HG03064 (cell line): ENCODE measurements around the gene OR2Z1.

Experiments
- ATAC-seq: cut with Tn5 transposase; IDR thresholded peaks from one replicate; pipeline ENCODE4 v1.9.1; 2021; ENCODE audit warnings: low read depth; ENCODE audit not compliant: unreplicated experiment

OR2Z1 gene, protein sequence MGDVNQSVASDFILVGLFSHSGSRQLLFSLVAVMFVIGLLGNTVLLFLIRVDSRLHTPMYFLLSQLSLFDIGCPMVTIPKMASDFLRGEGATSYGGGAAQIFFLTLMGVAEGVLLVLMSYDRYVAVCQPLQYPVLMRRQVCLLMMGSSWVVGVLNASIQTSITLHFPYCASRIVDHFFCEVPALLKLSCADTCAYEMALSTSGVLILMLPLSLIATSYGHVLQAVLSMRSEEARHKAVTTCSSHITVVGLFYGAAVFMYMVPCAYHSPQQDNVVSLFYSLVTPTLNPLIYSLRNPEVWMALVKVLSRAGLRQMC

DNA sequence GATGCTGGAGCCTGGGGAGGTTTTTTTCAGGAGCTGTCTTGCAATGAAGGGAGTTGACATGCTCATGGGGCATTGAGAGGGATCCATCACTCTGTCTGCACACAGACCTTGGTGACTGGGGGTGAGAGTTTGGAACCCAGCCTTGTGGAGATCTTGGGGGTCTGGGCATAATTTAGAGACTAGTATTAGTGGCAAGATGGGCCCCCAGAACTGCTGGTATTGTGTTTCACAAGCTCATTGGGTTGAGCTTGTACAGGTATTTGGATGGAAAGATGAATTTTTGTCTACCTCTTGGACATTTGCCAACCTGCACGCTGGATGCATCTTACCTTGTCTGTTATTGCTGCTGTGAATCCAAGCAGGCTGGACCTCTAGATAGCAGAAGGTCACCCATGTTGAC, at the start of gene OR2Z1:
OR2Z1 (plus strand) TSS at position 301 of the 400 bp plus-strand sequence. CDS start 9,395 bp downstream, outside the sequence.
- ATAC-seq: no peak

- no peak for ATAC-seq
Measured at GRCh38 chr19:8673276-8673891, 48.0 kb upstream of the OR2Z1 start.

- no peak for ATAC-seq
Measured at GRCh38 chr19:8675066-8675465, 46.4 kb upstream of the OR2Z1 start.

DNA sequence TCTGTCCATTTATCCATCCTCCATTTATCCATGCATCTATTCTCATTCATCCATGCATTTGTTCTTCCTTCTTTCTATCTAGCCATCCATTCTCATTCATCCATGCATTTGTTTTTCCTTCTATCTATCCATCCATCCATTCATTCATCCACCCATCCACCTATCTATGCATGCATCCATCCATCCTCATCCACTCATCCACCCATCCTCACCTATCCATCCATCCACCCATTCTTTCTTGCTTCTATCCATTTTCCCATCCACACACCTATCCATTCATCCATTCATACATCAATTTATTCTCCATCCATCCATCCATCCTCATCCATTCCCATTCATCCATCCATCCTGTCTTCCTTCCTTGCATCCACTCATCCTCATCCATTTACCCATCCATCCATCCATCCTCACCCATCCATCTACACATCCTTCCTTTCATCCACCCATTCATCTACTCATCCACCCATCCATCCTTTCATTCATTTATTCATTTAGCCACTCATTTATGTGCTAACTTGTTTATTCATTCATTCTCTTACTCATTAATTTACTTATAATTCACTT, 43.1 kb upstream of the OR2Z1 start:
- ATAC-seq: no peak

- ATAC-seq: no peak
Measured at GRCh38 chr19:8680676-8681344, 40.6 kb upstream of the OR2Z1 start.

DNA sequence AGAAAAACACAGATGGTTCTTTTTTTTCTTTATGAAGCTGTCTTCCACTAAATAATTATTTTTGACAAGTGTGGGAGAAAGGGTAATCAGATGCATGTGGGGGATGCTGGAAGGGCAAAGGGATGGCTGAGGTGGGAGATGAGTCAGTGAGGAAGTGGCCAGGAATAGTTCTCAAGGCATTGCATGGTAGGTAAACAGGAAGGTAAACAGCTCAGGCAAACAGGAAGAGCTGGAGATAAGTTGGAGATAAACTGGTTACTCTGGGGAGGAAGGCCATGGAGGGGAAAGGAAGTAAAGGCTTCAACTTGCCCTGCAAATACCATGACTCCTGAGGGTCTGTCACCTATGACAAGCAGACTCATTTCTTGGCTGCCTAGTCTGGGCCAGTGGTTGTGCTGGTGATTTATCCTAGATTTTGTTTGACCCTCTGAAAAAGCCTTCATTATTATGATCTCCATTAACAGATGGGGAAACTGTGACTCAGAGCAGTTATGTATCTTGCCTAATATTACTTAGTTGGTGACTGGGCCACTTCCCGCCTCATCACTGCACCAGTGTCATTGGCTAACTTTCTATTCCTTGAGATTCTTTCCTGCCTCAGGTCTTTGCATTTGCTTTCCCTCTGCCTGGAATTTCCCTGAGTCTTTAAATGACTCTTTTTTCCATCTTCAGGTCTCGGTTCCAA, 39.9 kb upstream of the OR2Z1 start:
- no peak for ATAC-seq

DNA sequence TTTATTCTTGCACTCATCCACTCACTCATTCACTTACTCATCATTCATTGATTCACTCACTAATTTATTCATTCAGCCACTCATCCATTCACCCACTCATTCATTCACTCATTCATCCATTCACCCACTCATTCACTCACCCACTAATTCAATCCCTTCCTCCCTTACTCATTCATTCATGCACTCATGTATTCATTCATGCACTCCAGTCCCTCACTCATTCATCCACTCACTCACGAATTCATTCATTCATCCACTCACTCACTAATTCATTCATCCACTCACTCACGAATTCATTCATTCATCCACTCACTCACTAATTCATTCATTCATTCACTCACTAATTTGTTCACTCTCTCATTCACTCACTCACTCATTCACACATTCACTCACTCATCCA, 39.0 kb upstream of the OR2Z1 start:
- ATAC-seq: no peak

DNA sequence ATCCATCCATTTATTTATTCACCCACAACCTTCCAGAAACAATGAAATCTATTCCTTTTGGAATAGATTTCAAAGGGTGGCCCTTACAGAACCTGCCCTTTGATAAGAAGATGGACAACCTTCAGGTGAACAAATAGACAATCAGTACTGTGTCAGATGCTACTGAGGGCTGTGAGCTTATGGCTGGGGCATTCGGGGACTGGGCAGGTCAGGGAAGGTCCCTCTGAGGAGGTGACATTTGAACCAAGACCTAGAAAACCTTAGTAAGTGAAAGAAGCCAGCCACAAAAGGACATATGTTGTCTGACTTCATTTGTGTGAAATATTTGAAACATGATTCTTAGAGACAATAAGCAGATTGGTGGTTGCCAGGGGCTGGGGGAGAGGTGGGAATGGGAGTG, 38.5 kb upstream of the OR2Z1 start:
- ATAC-seq: no peak

- ATAC-seq: no peak
Measured at GRCh38 chr19:8684001-8684902, 37.2 kb upstream of the OR2Z1 start.

DNA sequence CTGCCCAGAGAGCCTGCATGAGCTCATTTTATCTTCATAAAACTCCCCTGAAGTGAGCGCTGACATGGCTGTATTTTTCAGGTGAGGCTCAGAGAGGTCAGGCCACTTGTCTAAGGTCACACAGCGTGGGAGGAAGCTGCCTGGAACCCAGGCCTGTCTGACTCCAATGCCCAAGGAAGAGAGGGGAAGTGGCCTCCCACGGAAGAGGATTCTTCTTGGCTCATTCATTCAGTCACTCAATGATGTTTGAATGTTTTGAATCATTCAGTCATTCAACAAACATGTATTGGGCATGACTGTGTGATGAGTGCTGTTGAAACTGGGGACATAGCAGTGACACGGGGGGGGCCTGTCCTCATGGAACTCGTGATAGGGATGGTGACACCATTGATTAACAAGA, 34.9 kb upstream of the OR2Z1 start:
- no peak for ATAC-seq

DNA sequence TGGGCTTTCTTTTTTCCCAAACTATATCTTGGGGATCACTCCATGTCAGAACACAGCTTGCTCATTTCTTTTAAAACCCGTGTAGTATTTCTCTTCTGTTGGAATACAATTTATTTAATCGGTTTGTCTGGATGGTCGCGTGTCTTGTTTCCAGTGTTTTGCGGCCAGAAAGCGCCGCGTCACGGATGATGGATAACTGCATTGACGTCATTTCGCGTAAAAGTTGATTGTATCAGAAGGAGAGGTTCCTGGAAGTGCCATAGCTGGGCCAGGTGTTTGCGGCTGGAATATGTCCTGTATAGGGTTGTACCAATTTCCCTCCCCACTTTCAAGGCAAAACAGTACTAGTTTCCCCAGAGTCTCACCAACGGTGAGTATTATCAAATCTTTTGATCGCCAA, 32.5 kb upstream of the OR2Z1 start:
- ATAC-seq: no peak

DNA sequence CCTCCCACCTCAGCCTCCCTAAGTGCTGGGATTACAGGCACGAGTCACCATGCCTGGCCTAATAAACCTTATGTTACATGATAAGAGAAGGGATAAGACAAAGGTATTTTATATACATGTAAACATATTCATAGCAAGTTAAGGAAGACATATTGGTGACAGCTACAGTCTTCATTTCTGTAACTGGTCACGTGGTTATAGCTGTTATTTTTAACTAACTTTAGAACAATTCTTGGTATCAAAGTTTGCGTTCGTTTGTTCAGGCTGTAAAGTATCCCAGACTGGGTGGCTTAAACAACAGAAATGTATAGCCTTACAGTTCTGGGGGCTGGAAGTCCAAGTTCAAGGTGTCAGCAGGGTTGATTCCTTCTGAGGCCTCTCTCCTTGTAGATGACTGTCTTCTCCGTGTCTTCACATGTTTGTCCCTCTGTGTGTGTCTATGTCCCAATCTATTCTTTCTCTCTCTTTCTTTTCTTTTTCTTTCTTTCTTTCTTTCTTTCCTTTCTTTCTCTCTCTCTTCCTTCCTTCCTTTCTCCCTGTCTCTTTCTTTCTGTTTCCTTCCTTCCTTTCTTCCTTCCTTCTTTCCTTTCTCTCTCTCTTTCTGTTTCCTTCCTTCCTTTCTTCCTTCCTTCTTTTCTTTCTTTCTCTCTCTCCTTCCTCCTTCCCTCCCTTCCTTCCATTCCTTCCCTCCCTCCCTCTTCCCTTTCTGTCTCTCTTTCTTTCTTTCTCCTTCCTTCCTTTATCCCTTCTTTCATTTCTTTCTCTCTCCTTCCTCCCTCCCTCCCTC, 30.5 kb upstream of the OR2Z1 start:
- ATAC-seq: no peak

DNA sequence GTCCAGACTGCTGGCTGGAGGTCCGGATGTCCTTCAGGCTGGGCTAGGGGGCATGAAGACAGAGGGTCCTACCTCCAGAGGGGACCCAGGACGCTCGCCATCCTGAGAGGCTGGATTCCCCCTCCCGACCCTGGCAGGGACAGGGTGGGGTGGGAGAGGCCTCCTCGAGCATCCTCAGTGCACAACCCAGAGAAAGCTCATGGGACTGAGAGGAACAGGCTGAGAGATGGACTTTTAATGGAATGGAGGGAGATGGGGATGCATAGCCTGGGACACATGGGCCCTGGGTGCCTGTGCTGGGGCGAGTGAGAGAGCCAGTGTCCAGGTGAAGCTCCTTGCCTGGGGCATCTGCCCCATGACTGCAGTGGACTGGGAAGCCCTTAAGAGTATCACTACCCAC, 25.9 kb upstream of the OR2Z1 start:
- ATAC-seq: no peak

DNA sequence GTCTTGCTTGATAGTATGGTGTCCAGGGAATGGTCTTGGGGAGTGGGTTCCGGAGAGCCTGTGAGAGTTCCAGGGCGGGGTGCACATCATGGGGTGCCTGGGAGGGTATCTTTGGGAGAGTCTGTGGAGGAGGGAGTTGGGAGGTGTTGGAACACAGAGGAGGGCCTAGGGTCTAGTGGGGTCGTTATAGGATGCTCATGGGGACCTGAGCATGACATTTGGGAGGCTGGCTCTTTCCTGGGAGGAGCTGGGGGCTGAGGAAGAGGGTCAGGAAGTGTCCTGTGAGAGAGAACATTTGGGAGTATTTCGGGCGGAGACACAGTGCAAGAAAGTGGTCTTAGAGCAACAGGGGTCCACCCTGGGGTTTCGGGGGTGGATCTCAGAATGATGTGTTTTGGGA, 25.5 kb upstream of the OR2Z1 start:
- no peak for ATAC-seq

DNA sequence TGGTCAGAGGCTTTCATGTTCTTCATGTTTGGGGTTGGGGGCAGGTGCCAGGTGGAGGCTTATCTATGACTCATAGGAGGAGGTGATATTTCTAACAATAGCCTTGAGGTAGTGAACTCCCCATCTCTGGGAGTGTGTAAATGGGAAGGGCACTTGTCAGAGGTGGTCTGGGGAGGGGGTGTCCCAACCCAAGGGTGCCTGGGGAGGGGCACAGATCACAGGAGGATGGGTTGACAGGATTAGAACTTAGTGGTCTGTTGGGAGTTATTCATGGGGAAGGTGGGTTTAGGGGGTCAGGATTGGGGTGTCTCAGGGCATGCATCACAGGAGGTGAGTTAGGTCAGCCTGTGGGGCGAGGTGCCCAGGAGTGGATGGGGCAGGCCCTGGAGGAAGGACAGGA, 24.4 kb upstream of the OR2Z1 start:
- ATAC-seq: no peak

- ATAC-seq: no peak
Measured at GRCh38 chr19:8697671-8698432, 23.6 kb upstream of the OR2Z1 start.

GRCh38 chr19:8698433-8699063, 22.9 kb upstream of the OR2Z1 start, which contains the start of gene ACTL9:
Gene ACTL9 (minus strand): TSS chr19:8698795. CDS start chr19:8698701, 94 bp downstream.
- ATAC-seq: no peak

DNA sequence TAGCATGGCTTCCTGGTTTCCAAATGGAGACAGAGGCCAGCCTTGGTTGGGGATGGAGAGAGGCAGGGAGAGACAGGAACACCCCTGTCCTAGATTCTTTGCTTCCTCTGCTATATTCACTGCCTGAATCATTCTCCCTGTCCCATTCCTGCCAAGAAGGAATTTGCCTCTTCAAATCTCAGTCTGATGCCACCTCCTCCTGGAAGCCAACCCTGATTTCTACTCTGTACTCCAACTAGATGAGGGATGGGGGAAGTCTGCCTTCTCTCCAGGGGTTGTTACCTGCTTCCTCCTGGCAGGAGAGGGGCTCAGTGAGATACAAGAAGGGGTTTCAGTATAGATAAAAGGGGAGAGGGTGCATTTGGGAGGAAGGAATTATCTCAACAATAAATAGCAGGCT, 21.5 kb upstream of the OR2Z1 start:
- ATAC-seq: no peak
